ENCODE results near the gene TLE6. TPM values are rescaled to one million over a fixed set of nuclear protein-coding genes. Genes with fewer than 3 reads are reported as not detected.
A peak's percentile ranks its signal among the peaks of the same experiment; 100 is the strongest.
"Not testable (repeated sequence)": the region's sequence is repeated elsewhere in the genome, so short reads cannot be mapped to it uniquely, and the experiment has no call there.

TLE6 gene
- polyA plus RNA-seq, result 1 to 10 TPM; 1.1 to 2.6 TPM

- H3K27ac ChIP-seq (ENCODE audit: low read depth in 2 of 2, low read length in 1 of 2), result peak within 1 kb of the TSS in 1 of 2 donors; percentile 47
- 0 to 1% methylated on average over 50 to 51 of the region's 51 CpGs for WGBS, 2 donors
- no peaks in the 10 kb centered on the region for H3K27me3 ChIP-seq (ENCODE audit: control insufficient read depth in 1 of 2, insufficient read depth in 2 of 2, low read length in 2 of 2)
- no peaks in the 10 kb centered on the region for H3K9me3 ChIP-seq (ENCODE audit: control insufficient read depth in 2 of 2, insufficient read depth in 1 of 2, low read depth in 1 of 2, low read length in 1 of 2)
- no peaks in the 10 kb centered on the region for H3K36me3 ChIP-seq (ENCODE audit: control insufficient read depth in 2 of 2, insufficient read depth in 2 of 2, low read length in 1 of 2)
- H3K4me1 ChIP-seq (ENCODE audit: control insufficient read depth in 2 of 2, insufficient read depth in 2 of 2, low read length in 1 of 2), result peaks cover 0 to 4% of the 10 kb centered on the region in 2 donors
- H3K4me3 ChIP-seq (ENCODE audit: low read depth in 1 of 2, low read length in 2 of 2), result peak within 1 kb of the TSS; percentile 31 to 50
Measured at GRCh38 chr19:2977001-2977745, at the start of gene TLE6. Gene TLE6, plus strand, starts transcription at chr19:2977564. Its CDS starts 670 bp downstream, at chr19:2978234.

- no peak overlapping the region for H3K27ac ChIP-seq (ENCODE audit: low read depth in 2 of 2, low read length in 1 of 2)
- H3K4me3 ChIP-seq (ENCODE audit: low read depth in 1 of 2, low read length in 2 of 2), result no peak overlapping the region
- H3K9me3 ChIP-seq (ENCODE audit: control insufficient read depth in 2 of 2, insufficient read depth in 1 of 2, low read depth in 1 of 2, low read length in 1 of 2), result peaks cover 8 to 27% of the 10 kb centered on the region in 2 donors
- 97 to 98% methylated on average over 18 of the region's 18 CpGs for WGBS, 2 donors
- H3K4me1 ChIP-seq (ENCODE audit: control insufficient read depth in 2 of 2, insufficient read depth in 2 of 2, low read length in 1 of 2), result no peaks in the 10 kb centered on the region
- no peaks in the 10 kb centered on the region for H3K27me3 ChIP-seq (ENCODE audit: control insufficient read depth in 1 of 2, insufficient read depth in 2 of 2, low read length in 2 of 2)
- peaks cover 17 to 23% of the 10 kb centered on the region in 2 donors for H3K36me3 ChIP-seq (ENCODE audit: control insufficient read depth in 2 of 2, insufficient read depth in 2 of 2, low read length in 1 of 2)
Measured at GRCh38 chr19:2933490-2933910, 43.9 kb upstream of the TLE6 start.

- Histone ChIP-seq H3K36me3 (ENCODE audit: control insufficient read depth in 2 of 2, insufficient read depth in 2 of 2, low read length in 1 of 2) (peaks cover 17 to 22% of the 10 kb centered on the region in 2 donors), H3K9me3 (ENCODE audit: control insufficient read depth in 2 of 2, insufficient read depth in 1 of 2, low read depth in 1 of 2, low read length in 1 of 2) (peaks cover 8 to 27% of the 10 kb centered on the region in 2 donors)
- H3K27ac ChIP-seq (ENCODE audit: low read depth in 2 of 2, low read length in 1 of 2); H3K4me3 ChIP-seq (ENCODE audit: low read depth in 1 of 2, low read length in 2 of 2); H3K27me3 ChIP-seq (ENCODE audit: control insufficient read depth in 1 of 2, insufficient read depth in 2 of 2, low read length in 2 of 2); H3K4me1 ChIP-seq (ENCODE audit: control insufficient read depth in 2 of 2, insufficient read depth in 2 of 2, low read length in 1 of 2): not testable (repeated sequence)
- 98 to 99% methylated on average over 4 of the region's 4 CpGs for WGBS, 2 donors
Measured at GRCh38 chr19:2935863-2936262, 41.5 kb upstream of the TLE6 start.

GRCh38 chr19:2942928-2943640 is 34.3 kb upstream of the TLE6 start:
- no peaks in the 10 kb centered on the region for H3K9me3 ChIP-seq (ENCODE audit: control insufficient read depth in 2 of 2, insufficient read depth in 1 of 2, low read depth in 1 of 2, low read length in 1 of 2)
- H3K36me3 ChIP-seq (ENCODE audit: control insufficient read depth in 2 of 2, insufficient read depth in 2 of 2, low read length in 1 of 2), result peaks cover 0 to 4% of the 10 kb centered on the region in 2 donors
- no peaks in the 10 kb centered on the region for H3K27me3 ChIP-seq (ENCODE audit: control insufficient read depth in 1 of 2, insufficient read depth in 2 of 2, low read length in 2 of 2)
- H3K4me1 ChIP-seq (ENCODE audit: control insufficient read depth in 2 of 2, insufficient read depth in 2 of 2, low read length in 1 of 2), result peaks cover 0 to 2% of the 10 kb centered on the region in 2 donors
- no peak overlapping the region for H3K27ac ChIP-seq (ENCODE audit: low read depth in 2 of 2, low read length in 1 of 2)
- 82 to 83% methylated on average over 14 of the region's 14 CpGs for WGBS, 2 donors
- no peak overlapping the region for H3K4me3 ChIP-seq (ENCODE audit: low read depth in 1 of 2, low read length in 2 of 2)

GRCh38 chr19:2944403-2944774 is 33.0 kb upstream of the TLE6 start:
- Histone ChIP-seq H3K4me1 (ENCODE audit: control insufficient read depth in 2 of 2, insufficient read depth in 2 of 2, low read length in 1 of 2) (peaks cover 0 to 2% of the 10 kb centered on the region in 2 donors), H3K9me3 (ENCODE audit: control insufficient read depth in 2 of 2, insufficient read depth in 1 of 2, low read depth in 1 of 2, low read length in 1 of 2) (no peaks in the 10 kb centered on the region), H3K27me3 (ENCODE audit: control insufficient read depth in 1 of 2, insufficient read depth in 2 of 2, low read length in 2 of 2) (no peaks in the 10 kb centered on the region), H3K36me3 (ENCODE audit: control insufficient read depth in 2 of 2, insufficient read depth in 2 of 2, low read length in 1 of 2) (no peaks in the 10 kb centered on the region), H3K4me3 (ENCODE audit: low read depth in 1 of 2, low read length in 2 of 2) (peak overlapping the region; percentile 66 to 83), H3K27ac (ENCODE audit: low read depth in 2 of 2, low read length in 1 of 2) (peak overlapping the region; percentile 75 to 78)
- WGBS, 2 donors, result 3% methylated on average over 23 of the region's 23 CpGs

- H3K27me3 ChIP-seq (ENCODE audit: control insufficient read depth in 1 of 2, insufficient read depth in 2 of 2, low read length in 2 of 2), result no peaks in the 10 kb centered on the region
- no peaks in the 10 kb centered on the region for H3K36me3 ChIP-seq (ENCODE audit: control insufficient read depth in 2 of 2, insufficient read depth in 2 of 2, low read length in 1 of 2)
- peak within 1 kb of the TSS; percentile 66 to 91 for H3K4me3 ChIP-seq (ENCODE audit: low read depth in 1 of 2, low read length in 2 of 2)
- H3K4me1 ChIP-seq (ENCODE audit: control insufficient read depth in 2 of 2, insufficient read depth in 2 of 2, low read length in 1 of 2), result peaks cover 0 to 2% of the 10 kb centered on the region in 2 donors
- peak within 1 kb of the TSS; percentile 97 to 99 for H3K27ac ChIP-seq (ENCODE audit: low read depth in 2 of 2, low read length in 1 of 2)
- 1% methylated on average over 74 of the region's 74 CpGs for WGBS, 2 donors
- no peaks in the 10 kb centered on the region for H3K9me3 ChIP-seq (ENCODE audit: control insufficient read depth in 2 of 2, insufficient read depth in 1 of 2, low read depth in 1 of 2, low read length in 1 of 2)
Measured at GRCh38 chr19:2944775-2945574, 32.4 kb upstream of the TLE6 start, which contains the start of gene ZNF77. Gene ZNF77, minus strand, starts transcription at chr19:2944971. Its CDS starts 131 bp downstream, at chr19:2944840.

- peak overlapping the region; percentile 66 to 91 for H3K4me3 ChIP-seq (ENCODE audit: low read depth in 1 of 2, low read length in 2 of 2)
- peak overlapping the region; percentile 97 to 99 for H3K27ac ChIP-seq (ENCODE audit: low read depth in 2 of 2, low read length in 1 of 2)
- 41 to 50% methylated on average over 17 of the region's 17 CpGs for WGBS, 2 donors
- H3K9me3 ChIP-seq (ENCODE audit: control insufficient read depth in 2 of 2, insufficient read depth in 1 of 2, low read depth in 1 of 2, low read length in 1 of 2), result no peaks in the 10 kb centered on the region
- no peaks in the 10 kb centered on the region for H3K27me3 ChIP-seq (ENCODE audit: control insufficient read depth in 1 of 2, insufficient read depth in 2 of 2, low read length in 2 of 2)
- peaks cover 0 to 2% of the 10 kb centered on the region in 2 donors for H3K4me1 ChIP-seq (ENCODE audit: control insufficient read depth in 2 of 2, insufficient read depth in 2 of 2, low read length in 1 of 2)
- no peaks in the 10 kb centered on the region for H3K36me3 ChIP-seq (ENCODE audit: control insufficient read depth in 2 of 2, insufficient read depth in 2 of 2, low read length in 1 of 2)
Measured at GRCh38 chr19:2945575-2946184, 31.7 kb upstream of the TLE6 start.

- Histone ChIP-seq H3K9me3 (ENCODE audit: control insufficient read depth in 2 of 2, insufficient read depth in 1 of 2, low read depth in 1 of 2, low read length in 1 of 2) (no peaks in the 10 kb centered on the region), H3K4me1 (ENCODE audit: control insufficient read depth in 2 of 2, insufficient read depth in 2 of 2, low read length in 1 of 2) (peaks cover 0 to 2% of the 10 kb centered on the region in 2 donors), H3K4me3 (ENCODE audit: low read depth in 1 of 2, low read length in 2 of 2) (peak overlapping the region; percentile 75 to 97), H3K36me3 (ENCODE audit: control insufficient read depth in 2 of 2, insufficient read depth in 2 of 2, low read length in 1 of 2) (no peaks in the 10 kb centered on the region), H3K27ac (ENCODE audit: low read depth in 2 of 2, low read length in 1 of 2) (peak overlapping the region; percentile 98 to 100), H3K27me3 (ENCODE audit: control insufficient read depth in 1 of 2, insufficient read depth in 2 of 2, low read length in 2 of 2) (no peaks in the 10 kb centered on the region)
- 1% methylated on average over 11 of the region's 11 CpGs for WGBS, 2 donors
Measured at GRCh38 chr19:2949939-2950285, 27.5 kb upstream of the TLE6 start.

Data from esophagus (tissue), 2 donors.